Measurements from ENCODE around the gene KLRD1.
"Not testable (repeated sequence)": the region's sequence is repeated elsewhere in the genome, so short reads cannot be mapped to it uniquely, and the experiment has no call there.

The KLRD1 gene

GRCh38 chr12:10339053-10339840 lies 31.6 kb downstream of the KLRD1 start:
- no peak for DNase-seq

- DNase-seq = not testable (repeated sequence)
Measured at GRCh38 chr12:10340946-10341345, 33.3 kb downstream of the KLRD1 start.

DNA sequence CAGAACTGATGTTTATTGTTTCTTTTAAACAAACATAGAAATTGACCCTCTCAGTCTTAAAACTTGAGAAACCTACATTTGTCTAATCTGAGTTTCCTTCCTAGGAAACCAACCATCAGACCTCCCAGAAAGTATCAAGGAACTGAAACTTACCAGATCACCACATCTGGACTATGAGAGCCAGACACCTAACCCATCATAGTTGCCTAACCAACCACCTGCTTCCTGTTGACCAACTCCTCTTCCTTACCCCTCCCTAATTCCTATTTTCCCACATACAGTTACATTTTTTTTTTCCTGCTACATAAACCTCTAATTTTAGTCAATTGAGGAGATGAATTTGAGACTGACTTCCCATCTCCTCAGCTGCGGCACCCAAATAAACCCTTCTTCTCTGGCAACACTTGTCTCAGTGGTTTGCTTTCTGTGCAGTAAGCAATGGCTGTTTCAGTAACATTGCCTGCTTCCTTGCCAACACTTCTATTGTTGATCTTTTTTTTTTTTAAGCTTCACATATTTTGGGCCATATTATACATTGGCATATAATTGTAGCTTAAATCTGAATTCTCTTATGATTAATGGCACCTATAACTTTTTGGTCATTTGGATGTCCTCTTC lies 34.3 kb downstream of the KLRD1 start:
- no peak for DNase-seq

- not testable (repeated sequence) for DNase-seq
Measured at GRCh38 chr12:10351457-10351856, 43.8 kb downstream of the KLRD1 start.

DNA sequence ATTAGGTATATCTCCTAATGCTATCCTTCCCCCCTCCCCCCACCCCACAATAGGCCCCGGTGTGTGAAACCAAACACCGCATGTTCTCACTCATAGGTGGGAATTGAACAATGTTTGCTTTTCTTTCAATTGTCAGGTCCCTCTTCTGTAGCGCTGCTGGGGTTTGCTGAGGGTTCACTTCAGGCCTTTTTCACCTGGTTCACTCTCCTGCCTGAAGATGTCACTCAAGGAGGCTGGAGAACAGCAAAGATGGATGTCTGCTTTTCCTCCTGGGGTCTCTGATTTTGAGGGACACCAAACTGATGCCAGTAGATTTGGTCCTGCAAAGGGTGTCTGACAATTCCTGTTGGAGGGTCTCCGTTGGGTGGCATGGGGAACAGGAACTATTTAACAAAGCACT lies 46.4 kb downstream of the KLRD1 start:
- no peak for DNase-seq

- no peak for DNase-seq
Measured at GRCh38 chr12:10354502-10354901, 46.8 kb downstream of the KLRD1 start.

DNA sequence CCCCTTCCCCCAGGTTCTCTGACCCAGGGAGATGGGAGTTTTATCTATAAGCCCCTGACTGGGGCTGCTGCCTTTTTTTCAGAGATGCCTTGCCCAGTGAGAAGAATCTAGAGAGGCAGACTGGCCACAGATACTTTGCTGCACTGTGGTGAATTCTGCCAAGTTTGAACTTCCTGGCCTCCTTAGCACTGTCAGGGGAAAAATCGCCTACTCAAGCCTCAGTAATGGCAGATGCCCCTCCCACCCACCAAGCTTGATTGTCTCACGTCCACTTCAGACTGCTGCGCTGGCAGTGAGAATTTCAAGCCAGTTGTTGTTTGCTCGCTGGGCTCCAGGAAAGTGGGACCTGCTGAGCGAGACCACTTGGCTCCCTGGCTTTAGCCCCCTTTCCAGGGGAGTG lies 50.5 kb downstream of the KLRD1 start:
- DNase-seq = no peak

DNA sequence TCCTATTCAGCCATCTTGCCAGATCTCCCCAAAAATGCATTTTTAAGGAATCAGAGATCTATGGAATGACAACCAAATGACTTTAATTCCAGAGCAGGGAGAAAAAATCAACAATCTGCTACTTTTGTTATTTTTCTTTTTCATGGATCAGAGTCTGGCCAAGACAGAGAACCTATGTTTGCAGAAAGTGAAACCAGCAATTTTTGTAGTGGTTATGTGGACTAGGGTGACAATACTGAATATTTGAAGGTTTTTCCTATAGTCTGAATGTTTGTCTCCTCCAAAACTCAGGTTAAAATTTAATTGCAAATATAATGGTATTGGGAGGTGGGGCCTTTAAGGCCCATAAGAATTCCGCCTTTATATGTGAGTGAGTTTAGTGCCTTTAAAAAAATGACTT lies 51.3 kb downstream of the KLRD1 start:
- no peak for DNase-seq

DNA sequence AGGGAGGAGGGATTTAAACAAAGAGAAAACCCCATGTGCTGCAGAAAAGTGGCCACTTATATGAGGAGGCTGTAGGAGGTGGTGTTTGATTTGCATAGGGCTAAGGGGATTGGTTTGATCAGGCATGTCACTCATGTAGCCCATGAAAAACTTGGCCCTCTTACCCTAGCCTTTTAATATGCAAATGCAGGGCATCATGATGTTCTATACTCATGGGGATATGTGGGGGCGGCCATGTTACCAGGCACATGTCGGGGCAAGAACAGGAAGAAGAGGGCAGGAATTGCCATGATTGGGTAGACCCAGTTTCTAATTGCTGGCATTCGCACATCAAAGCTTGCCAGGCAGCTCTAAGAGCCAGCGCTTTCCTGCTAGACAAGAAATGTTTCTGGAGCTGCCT lies 53.4 kb downstream of the KLRD1 start:
- DNase-seq = no peak

GRCh38 chr12:10361622-10362021 lies 54.0 kb downstream of the KLRD1 start:
- DNase-seq = no peak

GRCh38 chr12:10362325-10362724 lies 54.7 kb downstream of the KLRD1 start:
- DNase-seq = no peak

DNA sequence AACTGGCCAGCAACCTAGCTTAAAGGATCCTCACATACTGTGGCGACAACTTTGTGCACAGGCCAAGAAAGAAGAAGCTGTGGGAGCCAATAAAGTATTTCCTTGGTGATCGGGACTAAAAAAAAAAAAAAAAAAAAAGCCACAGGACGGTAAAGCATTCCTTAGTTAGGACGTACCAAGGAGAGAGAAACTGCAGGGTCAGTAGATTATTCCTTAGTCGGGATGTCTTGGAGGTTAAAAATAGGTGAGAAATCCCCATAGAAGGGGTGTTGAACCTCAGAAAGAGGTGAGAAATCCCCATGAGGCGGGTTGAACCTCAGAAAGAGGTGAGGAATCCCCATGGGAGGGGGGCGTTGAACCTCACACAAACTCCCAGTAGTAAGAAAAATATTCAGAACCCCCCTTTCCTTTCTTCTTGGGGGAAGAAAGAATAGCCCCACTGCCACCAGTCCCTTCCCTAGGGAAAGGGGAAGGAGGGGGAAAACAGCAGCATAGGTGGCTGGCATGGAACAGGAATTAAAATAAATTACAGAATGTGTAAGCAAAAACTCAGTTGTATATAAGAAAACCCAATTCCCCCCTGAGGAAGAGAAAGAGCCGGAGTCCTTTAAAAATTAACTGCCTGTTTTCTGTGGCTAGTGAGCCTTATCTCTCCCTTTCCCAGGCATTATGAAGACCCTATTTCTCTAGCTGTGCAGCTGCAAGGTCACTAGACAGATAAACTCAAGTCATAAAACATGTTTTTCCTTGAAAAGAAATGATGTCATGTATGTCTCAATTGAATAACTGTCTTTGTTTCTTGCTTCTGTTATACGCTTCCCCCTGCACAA lies 55.4 kb downstream of the KLRD1 start:
- DNase-seq = no peak

DNA sequence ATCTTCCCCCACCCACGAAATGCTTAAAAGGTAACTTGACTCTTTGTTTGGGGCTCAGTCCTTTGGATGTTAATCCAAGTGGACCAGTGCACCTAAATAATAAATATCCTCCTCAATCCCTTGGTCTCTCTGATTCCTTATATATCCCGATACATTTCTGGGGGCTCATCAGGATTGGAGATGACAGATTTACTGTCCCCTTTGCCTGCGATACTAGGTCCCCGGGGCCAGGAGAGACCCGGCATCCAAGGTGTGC lies 55.9 kb downstream of the KLRD1 start:
- no peak for DNase-seq

- peak; percentile 3 for DNase-seq
Measured at GRCh38 chr12:10363914-10364814, 56.5 kb downstream of the KLRD1 start.

- DNase-seq = peak; percentile 19
Measured at GRCh38 chr12:10364815-10365622, 57.3 kb downstream of the KLRD1 start.

DNA sequence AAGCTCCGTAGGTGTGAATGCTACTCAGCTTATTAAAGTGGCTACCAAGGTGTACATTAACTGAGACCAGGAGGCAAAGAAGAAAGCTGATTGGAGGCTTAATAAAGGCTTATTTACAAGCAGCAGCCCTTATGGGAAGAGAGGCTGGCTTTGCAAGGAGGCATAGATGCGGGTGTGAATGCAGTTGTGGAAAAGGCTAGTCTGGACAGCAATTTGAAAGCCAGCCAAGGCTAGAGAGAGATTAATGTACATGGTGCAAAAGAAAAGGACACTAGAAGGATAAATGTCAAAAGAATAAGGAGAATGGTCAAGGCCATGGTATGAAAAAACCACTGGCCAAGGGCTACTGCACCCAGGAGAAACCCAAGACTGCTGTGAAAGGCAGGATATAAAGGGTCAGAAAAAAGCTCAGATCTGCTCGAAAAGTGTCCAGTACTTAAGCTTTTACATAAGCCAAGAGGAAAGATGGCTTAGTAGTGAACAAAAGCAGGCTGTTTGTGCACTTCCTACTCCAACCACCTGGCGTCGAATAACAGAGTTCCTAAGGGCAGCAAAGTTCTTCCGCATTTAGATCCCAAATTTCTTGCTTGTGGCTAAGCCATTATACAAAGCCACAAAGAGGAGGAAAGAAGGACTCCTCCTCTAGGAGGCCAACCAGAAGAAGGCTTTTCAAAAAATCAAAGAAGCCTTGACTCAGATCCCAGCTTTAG lies 58.2 kb downstream of the KLRD1 start:
- DNase-seq = no peak

- DNase-seq = no peak
Measured at GRCh38 chr12:10366875-10367274, 59.2 kb downstream of the KLRD1 start.

DNA sequence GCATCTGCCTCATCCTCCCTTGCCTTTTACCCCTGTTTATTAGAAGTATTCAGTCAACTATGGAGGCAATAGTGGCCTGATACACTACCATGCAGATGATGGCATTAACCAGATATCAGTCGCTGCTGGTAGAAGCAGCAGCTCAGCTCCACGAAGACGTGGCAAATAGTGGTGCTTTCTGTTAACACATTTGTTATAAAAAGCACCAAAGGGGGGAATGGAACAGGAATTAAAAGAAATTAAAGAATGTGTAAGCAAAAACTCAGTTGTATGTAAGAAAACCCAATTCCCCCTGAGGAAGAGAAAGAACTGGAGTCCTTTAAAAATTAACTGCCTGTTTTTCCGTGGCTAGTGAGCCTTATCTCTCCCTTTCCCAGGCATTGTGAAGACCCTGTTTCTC lies 60.0 kb downstream of the KLRD1 start:
- not testable (repeated sequence) for DNase-seq

- DNase-seq = no peak
Measured at GRCh38 chr12:10368206-10369171, 60.8 kb downstream of the KLRD1 start.

All from GDM1 (cell line).